ENCODE measurements around the gene SHC4. TPM values are rescaled to one million over a fixed set of nuclear protein-coding genes. Genes with fewer than 3 reads are reported as not detected.

Gene SHC4
- total RNA-seq, 1 donor from 2014 or later, result 2.1 TPM

DNA sequence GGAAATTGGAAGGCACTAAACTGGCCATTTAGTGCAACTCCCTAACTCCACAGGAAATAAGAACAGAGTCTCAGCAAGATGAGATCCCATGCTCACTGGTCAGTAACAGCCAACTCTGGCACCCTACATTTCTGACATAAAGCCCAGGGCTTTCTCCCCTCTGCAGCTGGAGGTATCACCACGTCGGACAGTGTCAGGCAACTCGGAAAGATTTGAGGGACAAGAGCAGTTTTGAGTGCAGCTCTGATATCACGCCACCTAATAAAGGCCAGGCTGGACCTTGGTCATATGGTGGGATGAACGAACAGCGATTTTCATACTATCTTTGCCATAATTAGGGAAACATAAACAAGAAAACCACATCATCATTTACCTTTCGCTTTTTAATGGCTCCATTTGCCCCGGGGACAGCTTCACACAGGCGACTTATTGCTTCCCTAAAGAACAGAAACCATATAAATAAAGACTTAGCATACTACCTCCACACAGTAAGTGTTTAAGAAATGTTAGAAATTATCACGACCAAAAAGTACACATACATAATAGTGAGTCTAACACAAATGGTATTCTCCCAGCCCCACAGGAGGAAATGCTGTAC lies 73.2 kb downstream of the SHC4 start:
- Histone ChIP-seq H3K9me3 (ENCODE audit: control insufficient read depth in 3 of 3, low read length in 3 of 3) (no peaks in the 10 kb centered on the region), H3K4me1 (ENCODE audit: control insufficient read depth in 3 of 3, insufficient read depth in 3 of 3, low read length in 3 of 3) (no peaks in the 10 kb centered on the region), H3K36me3 (ENCODE audit: control insufficient read depth in 3 of 3, insufficient read depth in 3 of 3, low read length in 3 of 3) (no peaks in the 10 kb centered on the region), H3K27ac (ENCODE audit: low read depth, low read length) (no peak overlapping the region), H3K27me3 (ENCODE audit: control insufficient read depth in 3 of 3, insufficient read depth in 3 of 3, low read length in 3 of 3) (no peaks in the 10 kb centered on the region), H3K4me3 (ENCODE audit: low read length in 3 of 3) (no peak overlapping the region), H3K9ac (ENCODE audit: low read depth in 1 of 3, low read length in 3 of 3) (no peak overlapping the region)

DNA sequence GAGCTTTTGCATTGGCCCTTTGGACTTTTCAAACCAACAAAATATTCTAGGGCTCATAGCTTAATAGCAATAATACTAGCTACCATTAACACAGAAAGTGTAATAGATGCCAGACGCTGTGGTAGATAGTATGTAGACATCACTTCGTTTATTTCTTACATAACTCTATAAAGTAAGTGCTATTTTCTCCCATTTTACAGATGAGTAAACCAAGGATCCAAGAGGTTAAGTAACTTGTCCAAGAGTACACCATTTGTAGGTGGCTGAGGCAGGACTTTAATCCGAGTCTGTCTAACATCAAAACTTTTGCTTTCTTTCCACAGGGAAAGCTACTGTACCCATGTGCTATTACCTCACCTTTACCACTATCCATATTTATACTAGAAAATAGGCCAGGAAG lies 73.8 kb downstream of the SHC4 start:
- no peaks in the 10 kb centered on the region for H3K9me3 ChIP-seq (ENCODE audit: control insufficient read depth in 3 of 3, low read length in 3 of 3)
- H3K4me3 ChIP-seq (ENCODE audit: low read length in 3 of 3), result no peak overlapping the region
- H3K27me3 ChIP-seq (ENCODE audit: control insufficient read depth in 3 of 3, insufficient read depth in 3 of 3, low read length in 3 of 3), result no peaks in the 10 kb centered on the region
- no peak overlapping the region for H3K27ac ChIP-seq (ENCODE audit: low read depth, low read length)
- H3K9ac ChIP-seq (ENCODE audit: low read depth in 1 of 3, low read length in 3 of 3), result no peak overlapping the region
- no peaks in the 10 kb centered on the region for H3K36me3 ChIP-seq (ENCODE audit: control insufficient read depth in 3 of 3, insufficient read depth in 3 of 3, low read length in 3 of 3)
- H3K4me1 ChIP-seq (ENCODE audit: control insufficient read depth in 3 of 3, insufficient read depth in 3 of 3, low read length in 3 of 3), result no peaks in the 10 kb centered on the region

DNA sequence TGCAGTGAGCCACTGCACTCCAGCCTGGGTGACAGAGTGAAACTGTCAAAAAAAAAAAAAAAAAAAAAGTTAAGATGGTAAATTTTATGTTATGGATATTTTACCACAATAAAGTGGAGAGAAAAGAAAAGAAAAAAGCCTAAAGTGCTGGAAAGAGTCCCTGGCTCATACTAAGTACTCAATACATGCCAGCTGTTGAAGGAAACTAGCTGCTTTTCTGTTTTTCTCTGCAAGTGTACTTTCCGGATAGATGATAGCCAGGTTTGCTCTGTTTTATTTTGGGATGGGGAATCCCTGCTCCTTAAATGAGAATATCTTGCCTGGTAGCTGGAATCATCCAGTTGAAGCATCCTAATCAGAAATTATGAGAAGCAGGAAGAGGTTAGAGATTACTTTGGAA lies 74.9 kb downstream of the SHC4 start:
- Histone ChIP-seq H3K4me1 (ENCODE audit: control insufficient read depth in 3 of 3, insufficient read depth in 3 of 3, low read length in 3 of 3) (no peaks in the 10 kb centered on the region), H3K4me3 (ENCODE audit: low read length in 3 of 3) (no peak overlapping the region), H3K9me3 (ENCODE audit: control insufficient read depth in 3 of 3, low read length in 3 of 3) (no peaks in the 10 kb centered on the region), H3K27me3 (ENCODE audit: control insufficient read depth in 3 of 3, insufficient read depth in 3 of 3, low read length in 3 of 3) (no peaks in the 10 kb centered on the region), H3K9ac (ENCODE audit: low read depth in 1 of 3, low read length in 3 of 3) (no peak overlapping the region), H3K36me3 (ENCODE audit: control insufficient read depth in 3 of 3, insufficient read depth in 3 of 3, low read length in 3 of 3) (no peaks in the 10 kb centered on the region), H3K27ac (ENCODE audit: low read depth, low read length) (peak overlapping the region; percentile 36)

DNA sequence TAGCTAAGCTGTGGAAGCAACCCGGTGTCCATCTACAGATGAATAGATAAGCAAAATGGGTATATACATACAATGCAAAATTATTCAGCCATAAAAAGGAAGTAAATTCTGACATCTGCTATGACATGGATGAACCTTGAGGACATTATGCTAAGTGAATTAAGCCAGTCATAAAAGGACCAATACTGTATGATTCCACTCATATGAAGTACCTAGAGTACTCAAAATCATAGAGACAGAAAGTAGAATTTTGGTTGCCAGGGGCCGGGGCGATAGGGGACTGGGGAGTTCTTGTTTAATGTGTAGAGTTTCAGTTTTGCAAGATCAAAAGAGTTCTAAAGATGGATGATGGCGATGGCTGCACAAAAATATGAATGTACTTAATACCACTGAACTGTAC lies 75.5 kb downstream of the SHC4 start:
- H3K9ac ChIP-seq (ENCODE audit: low read depth in 1 of 3, low read length in 3 of 3), result no peak overlapping the region
- no peaks in the 10 kb centered on the region for H3K9me3 ChIP-seq (ENCODE audit: control insufficient read depth in 3 of 3, low read length in 3 of 3)
- H3K4me1 ChIP-seq (ENCODE audit: control insufficient read depth in 3 of 3, insufficient read depth in 3 of 3, low read length in 3 of 3), result no peaks in the 10 kb centered on the region
- no peaks in the 10 kb centered on the region for H3K27me3 ChIP-seq (ENCODE audit: control insufficient read depth in 3 of 3, insufficient read depth in 3 of 3, low read length in 3 of 3)
- no peaks in the 10 kb centered on the region for H3K36me3 ChIP-seq (ENCODE audit: control insufficient read depth in 3 of 3, insufficient read depth in 3 of 3, low read length in 3 of 3)
- no peak overlapping the region for H3K4me3 ChIP-seq (ENCODE audit: low read length in 3 of 3)
- H3K27ac ChIP-seq (ENCODE audit: low read depth, low read length), result no peak overlapping the region

DNA sequence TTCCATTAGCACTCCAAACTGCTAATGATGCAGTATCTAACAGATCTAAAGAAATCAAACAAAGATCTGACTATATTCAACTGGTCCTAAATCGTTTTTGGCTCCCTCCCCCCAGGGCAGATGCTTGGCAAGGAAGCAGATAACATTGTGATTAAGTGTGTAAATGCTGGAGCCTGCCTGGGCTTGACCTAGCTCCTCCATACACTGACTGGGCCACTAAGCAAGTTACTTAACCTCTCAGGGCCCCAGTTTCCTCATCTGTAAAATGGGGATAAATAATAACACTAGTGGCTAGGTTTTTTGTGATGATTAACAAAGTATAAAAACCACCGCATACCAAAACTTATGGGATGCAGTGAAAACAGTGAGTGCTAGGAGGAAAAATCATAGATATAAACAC lies 76.6 kb downstream of the SHC4 start:
- H3K9ac ChIP-seq (ENCODE audit: low read depth in 1 of 3, low read length in 3 of 3), result no peak overlapping the region
- H3K27ac ChIP-seq (ENCODE audit: low read depth, low read length), result no peak overlapping the region
- H3K9me3 ChIP-seq (ENCODE audit: control insufficient read depth in 3 of 3, low read length in 3 of 3), result no peaks in the 10 kb centered on the region
- no peaks in the 10 kb centered on the region for H3K27me3 ChIP-seq (ENCODE audit: control insufficient read depth in 3 of 3, insufficient read depth in 3 of 3, low read length in 3 of 3)
- no peaks in the 10 kb centered on the region for H3K36me3 ChIP-seq (ENCODE audit: control insufficient read depth in 3 of 3, insufficient read depth in 3 of 3, low read length in 3 of 3)
- H3K4me3 ChIP-seq (ENCODE audit: low read length in 3 of 3), result no peak overlapping the region
- no peaks in the 10 kb centered on the region for H3K4me1 ChIP-seq (ENCODE audit: control insufficient read depth in 3 of 3, insufficient read depth in 3 of 3, low read length in 3 of 3)

DNA sequence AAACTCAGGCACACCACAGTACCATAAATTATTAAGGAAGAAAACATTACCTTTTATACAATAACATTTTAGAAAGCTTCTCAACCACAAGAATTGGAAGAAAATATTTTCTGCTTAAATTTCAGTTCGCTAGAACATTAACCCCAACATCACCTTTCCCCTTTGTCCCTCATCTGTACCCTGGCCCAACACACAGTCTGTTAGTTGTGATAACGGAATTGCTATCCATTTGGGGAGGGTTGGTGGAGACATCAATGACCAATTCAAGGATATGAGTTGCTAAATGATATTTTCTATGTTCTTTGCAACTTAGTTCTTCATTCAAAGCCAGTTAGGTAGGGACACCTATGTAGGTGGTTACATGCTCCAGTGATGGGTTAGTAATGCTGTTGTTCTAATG lies 80.0 kb downstream of the SHC4 start:
- Histone ChIP-seq H3K4me3 (ENCODE audit: low read length in 3 of 3) (no peak overlapping the region), H3K9me3 (ENCODE audit: control insufficient read depth in 3 of 3, low read length in 3 of 3) (no peaks in the 10 kb centered on the region)

DNA sequence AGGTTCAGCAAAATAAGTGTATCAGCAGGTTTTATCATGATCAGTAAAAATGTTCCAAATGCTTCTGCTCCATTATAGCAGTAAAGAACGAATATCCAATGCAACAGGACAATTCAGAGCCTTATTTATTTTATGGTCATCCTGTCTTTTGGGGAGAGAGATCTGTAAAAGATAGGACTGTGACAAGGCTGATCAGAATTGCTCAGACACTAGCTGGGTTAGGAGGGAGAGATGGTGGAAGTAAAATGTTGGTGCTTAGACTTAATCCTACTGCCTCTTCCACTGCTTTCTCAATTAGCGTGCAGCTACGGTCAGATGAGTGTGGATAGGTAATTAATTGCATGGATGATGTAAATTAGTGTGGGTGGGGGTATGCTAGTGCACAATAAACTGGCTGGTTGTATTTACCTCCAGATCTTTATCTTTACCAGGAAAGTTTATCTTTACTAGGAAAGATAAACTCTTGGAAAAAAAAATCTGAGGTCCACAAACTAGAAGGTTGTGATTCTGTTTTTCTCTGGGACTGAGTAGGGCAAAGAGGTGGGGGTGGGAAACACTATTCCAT lies 83.6 kb downstream of the SHC4 start:
- H3K27me3 ChIP-seq (ENCODE audit: control insufficient read depth in 3 of 3, insufficient read depth in 3 of 3, low read length in 3 of 3), result no peaks in the 10 kb centered on the region
- H3K36me3 ChIP-seq (ENCODE audit: control insufficient read depth in 3 of 3, insufficient read depth in 3 of 3, low read length in 3 of 3), result no peaks in the 10 kb centered on the region
- H3K4me1 ChIP-seq (ENCODE audit: control insufficient read depth in 3 of 3, insufficient read depth in 3 of 3, low read length in 3 of 3), result peaks cover 7 to 11% (median 7%) of the 10 kb centered on the region in 3 donors
- no peak overlapping the region for H3K27ac ChIP-seq (ENCODE audit: low read depth, low read length)
- no peaks in the 10 kb centered on the region for H3K9me3 ChIP-seq (ENCODE audit: control insufficient read depth in 3 of 3, low read length in 3 of 3)
- H3K4me3 ChIP-seq (ENCODE audit: low read length in 3 of 3), result no peak overlapping the region
- H3K9ac ChIP-seq (ENCODE audit: low read depth in 1 of 3, low read length in 3 of 3), result no peak overlapping the region

More for the DNA sequence above, 80.0 kb downstream of the SHC4 start:
- no peaks in the 10 kb centered on the region for H3K36me3 ChIP-seq (ENCODE audit: control insufficient read depth in 3 of 3, insufficient read depth in 3 of 3, low read length in 3 of 3)
- no peak overlapping the region for H3K27ac ChIP-seq (ENCODE audit: low read depth, low read length)
- no peak overlapping the region for H3K9ac ChIP-seq (ENCODE audit: low read depth in 1 of 3, low read length in 3 of 3)
- H3K4me1 ChIP-seq (ENCODE audit: control insufficient read depth in 3 of 3, insufficient read depth in 3 of 3, low read length in 3 of 3), result peaks cover 4 to 7% (median 6%) of the 10 kb centered on the region in 3 donors
- no peaks in the 10 kb centered on the region for H3K27me3 ChIP-seq (ENCODE audit: control insufficient read depth in 3 of 3, insufficient read depth in 3 of 3, low read length in 3 of 3)

DNA sequence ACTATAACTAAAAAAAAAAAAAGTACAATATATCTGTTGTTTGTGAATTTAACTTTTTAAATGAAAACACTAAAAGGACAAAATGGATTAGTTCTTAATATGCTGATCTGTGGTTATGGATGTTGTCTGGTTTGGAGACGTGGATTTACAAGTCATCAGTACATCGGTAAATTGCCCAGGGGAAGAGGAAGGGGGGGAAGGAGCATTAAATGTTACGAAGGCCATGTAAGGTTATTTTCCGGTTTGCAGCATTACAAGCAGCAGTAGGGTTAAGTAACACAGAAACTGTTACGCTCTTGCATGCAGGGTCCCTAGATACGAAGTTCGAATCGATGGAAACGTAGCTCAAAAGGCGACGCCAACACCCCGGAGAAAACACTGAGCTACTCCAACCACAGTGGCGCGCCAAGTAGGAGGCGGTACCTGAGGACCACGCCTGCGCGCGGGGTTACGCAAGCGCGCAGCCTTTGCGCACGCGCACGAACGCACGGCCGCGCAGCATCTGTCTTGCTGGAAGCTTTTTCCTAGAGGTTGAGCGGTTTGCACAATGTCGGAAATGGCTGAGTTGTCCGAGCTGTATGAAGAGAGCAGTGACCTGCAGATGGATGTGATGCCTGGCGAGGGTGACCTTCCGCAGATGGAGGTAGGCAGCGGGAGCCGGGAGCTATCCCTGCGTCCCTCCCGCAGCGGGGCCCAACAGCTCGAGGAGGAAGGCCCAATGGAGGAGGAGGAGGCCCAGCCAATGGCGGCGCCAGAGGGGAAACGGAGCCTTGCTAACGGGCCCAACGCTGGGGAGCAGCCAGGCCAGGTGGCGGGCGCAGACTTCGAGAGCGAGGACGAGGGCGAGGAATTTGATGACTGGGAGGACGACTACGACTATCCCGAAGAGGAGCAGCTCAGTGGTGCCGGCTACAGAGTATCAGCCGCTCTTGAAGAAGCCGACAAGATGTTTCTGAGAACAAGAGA lies 85.8 kb downstream of the SHC4 start, which contains the start of gene EID1:
Gene EID1 (plus strand): TSS at position 505 of the 966 bp plus-strand sequence. CDS start 43 bp downstream, at position 548.
- Histone ChIP-seq H3K36me3 (ENCODE audit: control insufficient read depth in 3 of 3, insufficient read depth in 3 of 3, low read length in 3 of 3) (no peaks in the 10 kb centered on the region), H3K9ac (ENCODE audit: low read depth in 1 of 3, low read length in 3 of 3) (peak within 1 kb of the TSS; percentile 79 to 89 (median 87)), H3K9me3 (ENCODE audit: control insufficient read depth in 3 of 3, low read length in 3 of 3) (no peaks in the 10 kb centered on the region), H3K27me3 (ENCODE audit: control insufficient read depth in 3 of 3, insufficient read depth in 3 of 3, low read length in 3 of 3) (peaks cover 0 to 4% (median 2%) of the 10 kb centered on the region in 3 donors), H3K4me3 (ENCODE audit: low read length in 3 of 3) (peak within 1 kb of the TSS; percentile 91 to 98 (median 95)), H3K27ac (ENCODE audit: low read depth, low read length) (peak within 1 kb of the TSS; percentile 79), H3K4me1 (ENCODE audit: control insufficient read depth in 3 of 3, insufficient read depth in 3 of 3, low read length in 3 of 3) (peaks cover 7 to 11% (median 7%) of the 10 kb centered on the region in 3 donors)

DNA sequence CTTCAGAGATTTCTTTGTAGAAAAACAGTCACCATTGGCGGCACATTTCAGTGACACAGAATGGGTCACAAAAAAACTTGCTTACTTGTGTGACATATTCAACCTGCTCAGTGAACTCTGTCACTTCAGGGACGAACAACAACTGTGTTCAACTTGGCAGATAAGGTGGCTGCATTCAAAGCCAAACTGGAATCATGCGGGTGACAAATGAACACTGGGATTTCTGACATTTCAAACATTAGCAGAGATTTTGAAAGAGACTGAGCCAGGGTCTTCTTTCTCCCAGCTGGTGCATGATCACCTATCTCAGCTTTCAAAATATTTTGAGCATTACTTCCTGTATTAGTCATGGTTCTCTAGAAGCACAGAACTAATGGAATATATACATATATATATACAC lies 87.7 kb downstream of the SHC4 start:
- Histone ChIP-seq H3K27me3 (ENCODE audit: control insufficient read depth in 3 of 3, insufficient read depth in 3 of 3, low read length in 3 of 3) (peaks cover 0 to 4% (median 2%) of the 10 kb centered on the region in 3 donors), H3K4me3 (ENCODE audit: low read length in 3 of 3) (no peak overlapping the region), H3K9ac (ENCODE audit: low read depth in 1 of 3, low read length in 3 of 3) (no peak overlapping the region), H3K36me3 (ENCODE audit: control insufficient read depth in 3 of 3, insufficient read depth in 3 of 3, low read length in 3 of 3) (no peaks in the 10 kb centered on the region), H3K27ac (ENCODE audit: low read depth, low read length) (no peak overlapping the region), H3K9me3 (ENCODE audit: control insufficient read depth in 3 of 3, low read length in 3 of 3) (no peaks in the 10 kb centered on the region), H3K4me1 (ENCODE audit: control insufficient read depth in 3 of 3, insufficient read depth in 3 of 3, low read length in 3 of 3) (peaks cover 7 to 11% (median 7%) of the 10 kb centered on the region in 3 donors)

Measured in skeletal muscle tissue (tissue), 4 donors.